Loucy (cell line): Measurements from ENCODE around the gene C10orf62.

ENCODE experiments used
- CTCF ChIP-seq: fragments of 200-600 bp; sonication (generic); conservative IDR thresholded peaks from 2 replicates; pipeline ENCODE4 v1.5.1; 2014; ENCODE audit warnings: mild to moderate bottlenecking, antibody characterized with exemption, low read length
- EZH2phosphoT487 ChIP-seq: fragments of 200-600 bp; IDR thresholded peaks from 2 replicates; pipeline ENCODE4 v1.6.1; 2018; ENCODE audit warnings: antibody characterized with exemption, mild to moderate bottlenecking, moderate library complexity, borderline replicate concordance

GRCh38 chr10:97570146-97570788 is 19.3 kb upstream of the C10orf62 start:
- TF ChIP-seq CTCF (no peak), EZH2phosphoT487 (no peak)
